ENCODE results near the gene DNAJB4.
A peak's percentile ranks its signal among the peaks of the same experiment; 100 is the strongest.
"Not testable (repeated sequence)": the region's sequence is repeated elsewhere in the genome, so short reads cannot be mapped to it uniquely, and the experiment has no call there.

The DNAJB4 gene

DNA sequence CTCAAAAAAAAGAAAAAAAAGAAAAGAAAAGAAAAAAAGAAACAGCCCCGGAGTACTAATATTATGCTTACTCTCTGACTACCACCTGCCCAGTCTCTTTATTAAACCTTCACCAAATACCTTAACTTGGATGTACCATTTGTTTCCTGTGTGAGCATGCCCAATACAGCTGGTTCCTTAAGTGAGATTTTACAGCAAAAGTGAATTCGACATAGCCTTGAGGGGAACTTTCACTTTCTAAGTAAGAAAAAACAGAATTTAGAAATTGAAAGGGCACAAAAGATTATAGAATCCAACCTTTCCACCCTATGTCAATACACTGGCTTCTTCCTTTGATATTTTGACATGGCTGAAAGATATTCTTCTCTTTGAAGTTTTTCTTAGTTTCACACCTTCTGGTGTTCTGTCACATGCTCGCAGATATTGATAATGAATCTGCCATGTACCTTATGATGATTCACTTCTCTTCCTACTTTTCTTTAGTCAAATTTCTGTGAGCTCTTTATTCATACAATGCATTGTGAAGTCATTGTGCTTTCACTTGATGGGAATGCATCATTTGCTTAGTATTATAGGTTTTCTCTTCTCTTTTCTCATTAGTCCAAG is 35.8 kb downstream of the DNAJB4 start:
- no peak for DNase-seq

DNA sequence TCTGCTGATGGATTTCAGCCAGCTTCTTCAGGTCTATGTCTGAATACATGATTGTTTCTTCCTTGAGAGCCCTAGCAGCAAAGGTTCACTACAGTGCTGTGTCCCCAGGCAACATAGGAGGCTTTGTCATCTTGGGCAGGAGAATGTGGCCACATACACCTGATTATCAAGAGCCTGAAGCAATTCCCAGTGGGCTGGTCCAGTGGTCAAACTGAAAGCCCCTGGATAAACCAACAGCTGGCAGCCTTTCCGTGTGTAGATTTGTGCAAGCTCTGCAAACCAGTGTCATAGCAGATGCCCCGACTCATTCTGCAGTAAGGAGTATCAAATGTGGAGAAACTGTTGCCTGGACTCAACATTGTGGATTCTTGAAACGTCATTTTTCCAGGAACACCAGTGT is 38.7 kb downstream of the DNAJB4 start:
- peak; percentile 4 for DNase-seq

DNA sequence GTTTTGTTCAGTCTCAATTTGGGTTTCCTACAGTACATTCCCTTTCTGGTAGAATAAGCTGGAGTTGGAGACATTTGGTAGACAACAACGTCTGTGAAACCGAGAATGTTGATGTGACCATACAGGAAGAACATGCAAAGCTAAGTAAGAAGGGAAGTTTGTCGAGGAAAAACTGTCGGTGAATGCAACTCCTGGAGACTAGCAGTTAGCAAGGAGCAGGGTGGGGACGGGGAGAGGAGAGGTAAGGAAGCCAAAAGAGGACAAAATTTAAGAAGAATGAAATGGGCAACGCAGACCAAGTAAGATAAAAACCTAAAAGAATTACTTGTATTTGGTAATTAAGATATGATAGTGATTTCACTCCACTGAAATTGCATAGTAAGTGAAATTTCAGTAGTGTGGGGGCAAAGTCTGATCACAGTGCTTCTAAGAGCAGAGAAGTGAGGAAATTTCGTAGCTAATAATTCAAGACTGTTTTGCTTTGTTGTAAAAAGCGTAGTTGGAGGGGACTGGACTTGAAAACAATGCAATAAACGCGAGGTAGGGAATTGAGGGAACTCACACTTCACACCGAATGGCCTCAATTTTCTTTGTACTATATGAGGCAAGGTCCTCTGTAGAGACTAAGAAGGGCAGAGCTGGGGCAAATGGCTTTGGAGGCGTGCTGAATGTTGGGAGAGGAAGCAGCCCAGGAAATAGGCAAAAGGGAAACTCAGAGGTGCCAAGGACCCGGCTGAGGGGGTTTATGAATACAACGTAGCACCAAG is 40.2 kb downstream of the DNAJB4 start:
- DNase-seq: peak; percentile 17

DNA sequence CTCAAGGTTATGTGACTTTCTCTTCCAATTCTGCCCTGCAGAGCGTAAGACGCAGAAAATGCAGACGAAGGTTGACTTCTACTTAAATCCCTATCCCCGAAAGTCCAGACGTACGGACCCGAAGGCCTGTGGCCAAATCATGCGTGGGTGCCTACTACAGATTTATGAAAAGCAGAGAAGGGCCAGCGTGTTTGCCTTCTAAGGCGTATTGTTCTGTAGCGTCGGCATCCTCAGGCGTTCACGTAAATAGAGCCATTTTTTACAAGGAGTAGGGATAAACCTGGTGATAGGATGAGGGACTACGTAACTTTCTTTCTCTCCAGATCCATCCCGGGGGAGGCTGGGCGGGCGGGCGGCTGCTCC is 40.8 kb downstream of the DNAJB4 start:
- DNase-seq: peak; percentile 37

DNA sequence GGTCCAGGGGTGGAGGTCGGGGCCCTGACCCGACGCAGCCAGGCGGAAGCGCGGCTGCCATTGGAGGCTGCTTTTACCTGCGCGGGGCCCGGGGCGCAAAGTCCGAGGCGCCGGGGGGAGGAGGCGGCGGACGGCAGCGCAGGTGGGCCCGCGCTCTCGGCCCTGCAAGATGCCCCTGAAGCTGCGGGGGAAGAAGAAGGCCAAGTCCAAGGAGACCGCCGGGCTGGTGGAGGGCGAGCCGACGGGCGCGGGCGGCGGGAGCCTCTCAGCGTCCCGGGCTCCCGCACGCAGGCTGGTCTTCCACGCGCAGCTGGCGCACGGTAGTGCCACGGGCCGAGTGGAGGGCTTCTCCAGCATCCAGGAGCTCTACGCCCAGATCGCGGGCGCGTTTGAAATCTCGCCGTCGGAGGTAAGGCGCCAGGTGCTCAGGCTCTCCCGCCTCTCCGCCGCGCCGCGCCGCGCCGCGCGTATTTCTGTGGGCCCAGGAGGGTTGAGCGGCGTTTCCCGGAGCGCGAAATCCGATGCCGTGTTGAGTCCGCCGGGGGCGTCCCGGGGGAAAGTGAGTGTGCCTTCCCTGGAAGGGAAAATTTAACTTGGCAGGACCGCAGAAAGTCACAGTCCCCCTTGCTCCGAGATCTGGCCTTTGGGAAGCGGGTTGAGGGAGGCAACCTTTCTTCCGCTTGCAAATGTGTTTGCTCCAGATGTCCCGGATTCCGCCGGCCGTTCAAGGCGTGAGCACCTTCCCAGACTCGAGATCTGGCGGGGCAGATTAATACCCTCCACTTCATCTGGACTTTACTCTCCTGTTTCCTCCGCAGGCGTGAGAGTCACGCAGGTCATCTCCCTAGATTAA is 41.4 kb downstream of the DNAJB4 start, which contains the start of gene GIPC2:
TSS of gene GIPC2 (plus strand) at position 41 of the 853 bp plus-strand sequence. CDS start at position 170, 129 bp downstream.
- DNase-seq: peak; percentile 70

DNA sequence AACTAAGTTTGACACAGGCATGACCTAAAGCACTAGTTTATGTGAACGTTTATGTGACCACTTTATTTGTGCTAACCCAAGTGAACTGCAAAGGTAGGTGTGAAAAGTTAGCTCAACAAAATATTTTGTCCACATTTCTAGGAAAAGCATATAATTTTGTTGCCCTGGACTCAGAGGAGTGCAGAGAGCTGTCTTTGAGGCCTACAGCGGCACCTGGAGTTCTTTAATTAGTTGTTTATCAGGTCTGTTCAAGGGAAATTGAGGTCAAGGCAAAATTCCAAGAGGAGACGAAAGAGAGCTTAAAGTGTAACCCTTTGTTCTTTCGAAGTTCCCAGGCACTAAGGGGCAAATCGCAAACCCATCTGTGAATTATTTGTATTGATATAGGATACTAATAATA is 42.4 kb downstream of the DNAJB4 start:
- DNase-seq: no peak

DNA sequence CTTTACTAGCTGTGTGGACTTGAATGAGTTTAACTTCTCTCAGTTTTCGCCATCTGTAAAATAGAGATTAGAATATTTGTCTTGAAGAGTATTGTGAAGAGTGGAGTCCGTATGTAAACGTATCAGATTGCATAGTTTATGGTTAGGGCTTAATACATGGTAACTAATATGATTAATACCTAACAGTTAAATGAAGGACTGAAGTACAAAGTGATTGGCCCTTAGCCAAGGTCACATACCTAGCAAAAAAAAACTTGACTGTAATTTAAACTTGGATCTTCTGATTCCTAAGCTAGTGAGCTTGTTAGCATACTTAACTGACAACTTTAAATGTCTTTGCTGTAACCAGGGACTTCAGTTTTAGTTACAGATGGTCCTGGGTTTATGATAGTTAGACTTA is 42.9 kb downstream of the DNAJB4 start:
- DNase-seq: no peak

DNA sequence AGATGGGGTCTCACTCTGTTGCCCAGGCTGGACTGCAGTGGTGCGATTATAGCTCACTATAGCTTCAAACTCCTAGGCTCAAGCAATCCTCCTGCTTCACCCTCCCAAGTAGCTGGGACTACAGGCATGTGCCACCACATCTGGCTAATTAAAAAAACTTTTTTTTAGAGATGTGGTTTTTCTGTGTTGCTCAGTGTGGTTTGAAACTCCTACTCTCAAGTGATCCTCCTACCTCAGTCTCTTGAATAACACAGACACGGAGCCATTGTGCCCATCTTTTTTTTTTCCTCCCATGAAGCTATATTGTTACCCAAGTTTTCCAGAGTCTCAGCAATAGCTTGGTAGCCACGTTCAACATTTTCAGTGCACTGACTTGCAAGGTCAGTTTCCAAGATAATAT is 43.7 kb downstream of the DNAJB4 start:
- no peak for DNase-seq

DNA sequence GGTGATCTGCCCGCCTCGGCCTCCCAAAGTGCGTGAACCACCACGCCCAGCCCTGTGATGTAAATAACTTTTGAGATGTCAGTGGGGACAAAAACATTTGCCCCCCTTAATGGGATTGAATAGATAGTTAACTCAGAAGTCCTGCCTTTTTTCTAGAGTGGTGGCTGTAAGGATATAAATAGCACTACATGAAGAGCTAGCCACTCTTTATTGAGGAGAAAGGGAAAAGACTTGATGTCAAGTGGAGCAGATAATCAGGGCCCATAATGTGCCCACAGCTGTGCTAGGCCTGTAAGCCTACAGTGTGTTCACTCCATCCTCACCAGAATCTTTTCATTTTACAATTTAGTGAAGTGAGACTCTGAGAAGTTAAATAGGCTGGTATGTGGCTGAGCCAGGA is 44.7 kb downstream of the DNAJB4 start:
- DNase-seq: no peak

DNA sequence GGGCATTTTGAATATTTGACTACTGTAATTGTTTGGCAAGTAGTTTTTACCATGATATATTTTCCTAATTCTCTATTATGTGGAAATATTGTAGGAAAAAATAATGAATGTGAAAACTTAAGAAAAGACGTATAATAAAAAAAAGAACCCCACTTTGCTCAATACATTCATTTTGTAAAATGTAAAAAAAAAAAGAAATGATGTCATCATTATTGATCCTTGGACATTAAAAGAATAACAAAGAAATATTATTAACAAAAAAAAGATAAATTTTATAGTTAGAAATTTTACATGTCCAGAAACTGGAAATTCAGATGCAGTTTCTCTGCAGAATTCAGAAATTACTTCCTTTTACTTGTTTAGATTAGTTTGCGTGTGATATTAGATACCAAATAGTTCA is 46.3 kb downstream of the DNAJB4 start:
- DNase-seq: no peak

DNA sequence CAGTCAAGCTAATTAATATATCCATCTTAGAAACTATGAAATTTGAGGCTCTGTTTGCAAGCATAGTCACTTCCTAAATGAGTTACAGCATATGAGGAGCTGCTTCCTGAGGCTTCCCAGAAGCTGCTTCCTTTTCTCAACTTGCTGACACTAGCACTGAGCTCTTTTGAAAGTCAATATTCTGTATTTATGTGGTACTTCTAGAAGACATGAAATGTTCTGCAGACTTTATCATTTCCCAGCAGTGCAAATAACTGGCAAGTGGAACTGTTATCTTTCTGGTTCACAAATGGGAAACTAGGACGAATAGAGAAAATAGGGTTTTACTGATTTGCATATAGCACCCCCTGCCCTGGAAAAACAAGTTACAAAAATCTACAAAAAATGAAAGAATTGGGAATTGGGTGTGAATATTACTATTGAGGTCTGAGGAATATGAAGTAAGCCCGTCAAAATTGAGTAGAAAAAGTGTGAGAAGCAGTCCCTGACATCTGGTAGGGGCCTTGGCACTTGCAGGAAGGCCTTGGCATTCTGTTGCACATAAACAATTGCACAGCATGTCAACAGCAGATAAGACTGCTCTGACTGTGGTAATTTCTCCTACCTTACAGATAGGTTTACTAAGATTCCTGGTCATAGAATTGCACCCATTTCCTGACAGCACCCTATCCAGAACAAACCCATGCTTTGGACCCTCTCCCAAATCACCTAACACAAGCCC is 48.1 kb downstream of the DNAJB4 start:
- no peak for DNase-seq

DNA sequence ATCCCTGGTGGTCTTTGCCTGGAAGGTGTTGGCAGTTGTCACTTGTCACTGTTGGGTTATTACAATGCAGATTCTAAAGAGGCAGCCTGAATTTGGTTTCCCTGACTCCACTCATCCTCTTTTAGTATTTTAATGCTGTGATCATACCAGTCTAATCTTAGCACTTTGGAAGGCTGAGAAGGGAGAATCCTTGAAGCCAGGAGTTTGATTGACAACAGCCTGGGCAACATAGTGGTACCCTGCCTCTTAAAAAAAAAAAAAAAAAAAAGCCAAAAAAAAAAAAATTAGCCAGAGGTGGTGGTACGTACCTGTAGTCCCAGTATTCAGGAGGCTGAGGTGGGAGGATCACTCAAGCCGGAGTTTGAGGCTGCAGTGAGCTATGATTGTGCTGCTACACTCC is 48.8 kb downstream of the DNAJB4 start:
- no peak for DNase-seq

DNA sequence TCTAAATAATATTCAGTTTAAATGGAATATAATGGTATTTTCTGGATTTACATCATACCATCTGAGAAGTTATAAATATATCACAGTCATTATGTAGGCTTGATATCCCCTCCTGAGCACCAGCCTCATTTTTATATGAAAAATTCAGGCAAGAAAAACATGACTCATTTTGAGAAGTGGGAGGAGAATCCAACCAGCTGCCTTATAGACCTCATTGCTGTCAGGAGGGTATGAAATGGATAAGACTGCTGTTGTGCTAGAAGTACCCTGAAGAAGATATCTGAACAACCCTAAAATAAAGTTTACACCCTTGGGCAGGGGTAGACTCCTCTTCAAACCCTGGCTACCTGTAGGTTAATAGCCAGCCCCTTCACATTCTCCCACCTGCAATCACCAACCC is 49.8 kb downstream of the DNAJB4 start:
- no peak for DNase-seq

DNA sequence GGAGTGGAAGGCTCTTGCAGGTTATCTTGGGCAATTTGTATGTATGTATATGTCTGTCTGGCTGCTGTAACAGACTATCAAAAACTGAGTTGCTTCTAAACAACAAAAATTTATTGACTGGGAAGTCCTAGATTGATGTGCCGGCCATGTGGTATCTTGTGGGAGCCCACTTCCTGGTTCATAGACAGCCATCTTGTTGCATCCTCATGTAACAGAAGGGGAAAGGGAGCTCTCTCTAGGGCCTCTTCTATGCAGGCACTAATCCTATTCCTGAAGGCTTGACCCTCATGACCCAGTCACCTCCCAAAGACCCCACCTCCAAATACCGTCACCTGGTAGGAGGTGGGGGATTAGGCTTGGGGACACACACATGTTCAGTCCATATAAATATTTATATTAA is 50.2 kb downstream of the DNAJB4 start:
- no peak for DNase-seq

DNA sequence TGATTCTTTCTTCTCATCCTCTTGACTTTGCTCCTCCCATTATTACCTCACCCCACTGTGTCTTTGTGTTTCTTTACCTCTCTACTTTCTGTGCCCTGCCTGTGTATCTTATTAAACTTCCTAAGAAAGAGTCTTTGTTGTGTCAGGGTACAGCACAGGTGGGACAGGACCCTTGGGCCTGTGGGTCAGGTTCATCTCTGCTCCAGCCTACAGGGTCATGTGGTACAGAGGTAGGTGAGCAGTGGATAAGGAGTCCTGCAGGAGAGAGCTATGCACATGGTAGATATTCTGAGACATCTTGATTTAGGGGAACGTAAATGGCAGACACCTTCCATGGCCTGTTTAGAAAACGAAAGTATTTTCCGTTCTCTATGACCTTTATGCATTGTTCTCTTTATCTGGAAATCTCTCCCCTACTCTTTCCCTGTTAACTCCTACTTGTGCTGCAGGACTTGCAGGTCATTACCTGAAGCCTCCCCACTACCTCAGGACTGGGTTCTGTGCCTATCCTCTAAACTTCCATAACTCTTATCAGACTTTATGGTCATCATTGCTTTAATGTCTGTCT is 50.9 kb downstream of the DNAJB4 start:
- DNase-seq: no peak

DNA sequence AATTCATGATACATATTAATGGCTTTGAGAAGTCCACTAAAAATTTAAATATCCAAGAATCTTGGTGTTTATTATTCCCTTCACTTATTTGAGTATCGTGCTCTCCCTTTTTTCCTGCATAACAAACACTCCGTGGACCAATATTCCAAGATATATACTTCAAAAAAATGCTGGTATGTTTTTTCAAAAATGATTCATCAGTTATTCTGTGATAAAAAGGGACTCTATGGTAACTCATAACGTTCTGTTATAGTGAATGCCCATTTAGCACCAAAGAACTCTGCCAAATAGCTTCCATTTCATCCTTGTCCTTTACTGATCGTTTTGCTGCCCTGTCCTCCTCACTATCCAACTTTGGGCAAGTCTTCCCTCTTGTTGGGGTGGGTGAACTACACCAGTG is 53.9 kb downstream of the DNAJB4 start:
- DNase-seq: no peak

DNA sequence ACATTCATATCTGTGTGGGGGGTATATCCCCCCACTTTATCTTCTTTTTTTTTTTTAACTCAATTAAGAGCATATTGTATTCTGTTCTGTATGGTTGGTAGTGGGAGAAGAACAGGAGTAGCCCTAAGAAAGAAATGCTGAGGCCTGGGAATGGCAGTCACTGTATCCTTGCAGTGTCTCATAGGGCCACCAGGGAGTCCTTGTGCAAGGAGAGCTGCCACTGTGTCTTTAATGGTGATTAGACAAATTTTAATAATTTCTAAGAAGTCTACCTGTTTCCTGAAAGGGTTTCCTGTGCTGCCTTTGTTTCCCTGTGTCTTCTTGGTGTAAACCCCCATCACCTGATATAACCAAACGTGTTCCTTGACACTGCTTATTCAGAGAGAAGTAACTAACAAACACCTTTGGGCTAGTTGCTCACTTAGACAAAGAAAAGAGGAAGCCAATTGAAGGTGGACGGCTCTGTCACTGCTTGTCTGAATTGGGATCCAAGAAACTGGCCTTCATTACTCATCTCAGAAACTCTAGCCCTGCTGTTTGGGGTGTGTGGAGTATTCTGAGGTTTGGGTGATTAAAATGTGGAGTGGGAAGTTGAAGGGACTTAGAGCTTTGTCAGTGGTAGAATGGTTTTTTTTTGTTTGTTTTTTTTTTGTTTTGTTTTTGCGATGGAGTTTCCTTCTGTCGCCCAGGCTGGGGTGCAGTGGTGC is 56.3 kb downstream of the DNAJB4 start:
- DNase-seq: no peak

DNA sequence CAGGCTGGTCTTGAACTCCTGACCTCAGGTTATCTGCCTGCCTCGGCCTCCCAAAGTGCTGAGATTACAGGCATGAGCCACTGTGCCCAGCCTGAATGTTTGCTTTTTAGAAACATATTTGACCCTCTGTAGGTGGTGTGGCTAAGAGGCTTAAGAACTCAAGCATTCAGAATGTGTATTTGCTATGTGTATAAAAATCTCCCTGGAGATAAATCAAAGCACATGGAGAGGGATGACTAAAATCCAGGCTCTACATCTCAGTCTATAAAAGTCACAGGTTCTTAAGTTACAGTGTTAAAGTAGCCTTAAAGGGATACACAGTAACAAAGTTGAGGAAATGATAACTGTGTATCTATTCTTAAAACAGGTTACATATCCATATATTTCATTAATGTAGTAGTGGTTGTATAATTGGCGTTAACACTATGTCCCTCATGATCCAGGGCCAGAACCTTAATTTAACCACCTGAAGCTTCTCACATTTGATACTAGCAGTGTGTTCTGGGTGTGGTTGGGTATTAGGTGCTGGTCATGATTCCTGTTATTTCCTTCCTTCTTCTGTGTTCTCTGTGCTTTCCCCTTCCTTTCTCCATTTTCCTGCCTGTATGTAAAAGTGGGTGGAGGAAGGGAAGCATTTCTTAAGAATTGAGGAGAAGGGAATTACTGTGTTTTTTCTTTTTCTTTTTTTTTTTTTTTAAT is 57.2 kb downstream of the DNAJB4 start:
- peak; percentile 9 for DNase-seq

DNA sequence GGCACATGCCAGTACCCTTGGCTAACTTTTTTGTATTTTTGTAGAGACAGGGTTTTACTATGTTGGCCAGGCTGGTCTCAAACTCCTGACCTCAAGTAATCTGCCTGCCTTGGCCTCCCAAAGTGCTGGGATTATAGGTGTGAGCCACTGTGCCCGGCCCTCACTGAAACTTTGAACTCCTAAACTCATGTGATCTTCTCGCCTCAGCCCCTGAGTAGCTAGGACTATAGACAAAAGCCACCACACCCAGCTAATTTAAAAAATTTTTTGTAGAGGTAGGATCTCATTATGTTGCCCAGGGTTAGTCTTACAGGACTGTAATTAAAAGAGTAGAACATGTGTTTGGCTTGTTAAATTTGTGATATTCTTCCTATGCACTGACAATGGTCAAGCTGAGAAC is 60.1 kb downstream of the DNAJB4 start:
- DNase-seq: not testable (repeated sequence)
